IMR-90 (cell line): ENCODE measurements around the gene INTS14. TPM values are rescaled to one million over a fixed set of nuclear protein-coding genes. Genes with fewer than 3 reads are reported as not detected.
A peak's percentile ranks its signal among the peaks of the same experiment; 100 is the strongest.

ENCODE experiments used
- ATAC-seq: fragments of 200-7000 bp; cut with Tn5 transposase; 2 replicates; pipeline ENCODE4 v1.9.1; 2020; ENCODE audit warnings: low read depth, mild to moderate bottlenecking, moderate library complexity
- BruUV-seq: library from RNA; stranded (reverse); fragments of 400-500 nt; replicated peaks from 2 replicates; lab custom pipeline; 2021; lab: Mats Ljungman, UMichigan
- CTCF ChIA-PET: fragments of 300-600 bp; formaldehyde crosslinking; extraction: SDS; loops from one replicate; lab custom pipeline; 2021; ENCODE audit warnings: antibody characterized with exemption; lab: Yijun Ruan, JAX
- POLR2A ChIA-PET: fragments of 300-600 bp; sonication (Branson Sonifier 250); formaldehyde crosslinking; loops from one replicate; lab custom pipeline; 2022; ENCODE audit warnings: antibody characterized with exemption; ENCODE audit not compliant: unreplicated experiment; lab: Charles Lee
- DNase-seq: peaks from one replicate; pipeline ENCODE4 v3.0.0; 2013
- H2AFZ ChIP-seq: replicated peaks from 2 replicates; pipeline ENCODE3; 2013; ENCODE audit warnings: low read length, mild to moderate bottlenecking; ENCODE audit not compliant: poor library complexity
- H2AK5ac ChIP-seq: 2 replicates; pipeline ENCODE4 v1.6.1; 2013; ENCODE audit warnings: low read depth, low read length, inconsistent platforms
- H2AK9ac ChIP-seq: replicated peaks from 2 replicates; pipeline ENCODE3; 2013; ENCODE audit warnings: mild to moderate bottlenecking, low read depth, low read length, moderate library complexity; ENCODE audit not compliant: poor library complexity
- H2BK120ac ChIP-seq: 2 replicates; pipeline ENCODE4 v1.6.1; 2013; ENCODE audit warnings: low read depth, low read length, inconsistent platforms
- H2BK15ac ChIP-seq: 3 replicates; pipeline ENCODE4 v1.6.1; 2013; ENCODE audit warnings: low read depth, low read length, inconsistent platforms
- H2BK20ac ChIP-seq: 2 replicates; pipeline ENCODE4 v1.6.1; 2013; ENCODE audit warnings: low read depth, mild to moderate bottlenecking, inconsistent platforms, low read length, moderate library complexity
- H2BK5ac ChIP-seq: 2 replicates; pipeline ENCODE4 v1.6.1; 2013; ENCODE audit warnings: mild to moderate bottlenecking, low read depth, low read length, inconsistent platforms; ENCODE audit not compliant: poor library complexity, severe bottlenecking
- H3K14ac ChIP-seq: replicated peaks from 2 replicates; pipeline ENCODE4 v1.6.1; 2013; ENCODE audit warnings: low read depth, low read length, inconsistent platforms
- H3K18ac ChIP-seq: 2 replicates; pipeline ENCODE4 v1.6.1; 2013; ENCODE audit warnings: low read depth, low read length, control low read depth
- H3K23ac ChIP-seq: 2 replicates; pipeline ENCODE4 v1.6.1; 2013; ENCODE audit warnings: low read depth, low read length, inconsistent platforms
- H3K27ac ChIP-seq: 2 replicates; pipeline ENCODE4 v1.5.1; 2013; ENCODE audit warnings: mild to moderate bottlenecking, control low read depth, low read length; ENCODE audit not compliant: insufficient read depth
- H3K27me3 ChIP-seq: 2 replicates; pipeline ENCODE4 v1.6.1; 2013; ENCODE audit warnings: low read length; ENCODE audit not compliant: control insufficient read depth, insufficient read depth
- H3K36me3 ChIP-seq: 2 replicates; pipeline ENCODE4 v1.6.1; 2013; ENCODE audit warnings: low read length, mixed read lengths; ENCODE audit not compliant: control insufficient read depth, insufficient read depth
- H3K4ac ChIP-seq: 2 replicates; pipeline ENCODE4 v1.6.1; 2013; ENCODE audit warnings: low read depth, low read length, inconsistent platforms
- H3K4me1 ChIP-seq: 2 replicates; pipeline ENCODE4 v1.6.1; 2013; ENCODE audit warnings: low read length, mixed read lengths; ENCODE audit not compliant: control insufficient read depth, insufficient read depth
- H3K4me2 ChIP-seq: 2 replicates; pipeline ENCODE4 v1.6.1; 2013; ENCODE audit warnings: low read depth, mild to moderate bottlenecking, control low read depth, low read length, moderate library complexity
- H3K4me3 ChIP-seq: 2 replicates; pipeline ENCODE4 v1.5.1; 2013; ENCODE audit warnings: low read depth, mild to moderate bottlenecking, control low read depth, low read length, moderate library complexity; ENCODE audit not compliant: insufficient read depth
- H3K56ac ChIP-seq: 2 replicates; pipeline ENCODE4 v1.6.1; 2013; ENCODE audit warnings: low read length, inconsistent platforms; ENCODE audit not compliant: insufficient read depth; ENCODE audit errors: extremely low read depth
- H3K79me1 ChIP-seq, 2 experiments: 2 replicates each; pipeline ENCODE4 v1.6.1; 2013; ENCODE audit warnings: low read length in 2 of 2, inconsistent platforms in 1 of 2, low read depth in 1 of 2
- H3K9ac ChIP-seq: 2 replicates; pipeline ENCODE4 v1.6.1; 2013; ENCODE audit warnings: low read depth, low read length, control low read depth
- H3K9me1 ChIP-seq: 2 replicates; pipeline ENCODE4 v1.6.1; 2013; ENCODE audit warnings: low read length, inconsistent platforms; ENCODE audit not compliant: insufficient read depth
- H3K9me3 ChIP-seq: 2 replicates; pipeline ENCODE4 v1.6.1; 2013; ENCODE audit warnings: low read length; ENCODE audit not compliant: control insufficient read depth, insufficient read depth
- H4K20me1 ChIP-seq: 2 replicates; pipeline ENCODE4 v1.6.1; 2013; ENCODE audit warnings: low read length, inconsistent platforms; ENCODE audit not compliant: insufficient read depth
- H4K5ac ChIP-seq: 2 replicates; pipeline ENCODE4 v1.6.1; 2013; ENCODE audit warnings: mild to moderate bottlenecking, low read depth, low read length, control low read depth
- H4K8ac ChIP-seq, 2 experiments: 2 replicates each; pipeline ENCODE4 v1.6.1; 2013; ENCODE audit warnings: low read depth in 2 of 2, low read length in 2 of 2, control low read depth in 1 of 2, inconsistent platforms in 1 of 2
- H4K91ac ChIP-seq: 2 replicates; pipeline ENCODE4 v1.6.1; 2013; ENCODE audit warnings: low read depth, low read length, inconsistent platforms; ENCODE audit not compliant: insufficient read depth
- ELK1 ChIP-seq: fragments of 150-350 bp; IDR thresholded peaks from 2 replicates; pipeline ENCODE4 v1.6.1; 2016; ENCODE audit warnings: low read depth, mild to moderate bottlenecking, low read length, moderate library complexity, borderline replicate concordance
- MAZ ChIP-seq: IDR thresholded peaks from 2 replicates; pipeline ENCODE4 v1.6.1; 2012; ENCODE audit warnings: low read depth, mild to moderate bottlenecking, low read length, improper control_type of control experiment, moderate library complexity, borderline replicate concordance
- POLR2A ChIP-seq: IDR thresholded peaks from 2 replicates; pipeline ENCODE4 v1.6.1; 2012; ENCODE audit warnings: mild to moderate bottlenecking, low read depth, low read length
- RAD21 ChIP-seq: IDR thresholded peaks from 2 replicates; pipeline ENCODE4 v1.6.1; 2012; ENCODE audit warnings: low read length, improper control_type of control experiment
- RFX5 ChIP-seq: IDR thresholded peaks from 2 replicates; pipeline ENCODE4 v1.8.0; 2012; ENCODE audit warnings: low read depth, mild to moderate bottlenecking, low read length, moderate library complexity
- WGBS, 2 experiments: methylation state at CpG; one replicate each; pipeline versions ENCODE4 v1.1.5 to v1.1.7; 2013; ENCODE audit warnings: missing lambda C conversion rate in 2 of 2; ENCODE audit not compliant: insufficient read length in 1 of 2; ENCODE audit errors: extremely low coverage in 2 of 2; 5-methylcytosine and 5-hydroxymethylcytosine counted together
- dilution Hi-C: fragments of 300-500 bp; cut with HindIII; formaldehyde crosslinking; loops from one replicate; pipeline ENCODE4 v1.14.3; 2018; ENCODE audit warnings: low sequenced_read_pairs; ENCODE audit not compliant: unreplicated experiment
- in situ Hi-C: fragments of 300-500 bp; cut with MboI; formaldehyde crosslinking; loops from 3 replicates; pipeline ENCODE4 v1.14.3; 2019; ENCODE audit warnings: low sequenced_read_pairs, inconsistent platforms, mixed read lengths
- intact Hi-C: fragments of 100-400 bp; cut with micrococcal nuclease; formaldehyde crosslinking; loops from 2 replicates; pipeline ENCODE4 v1.10.0; 2022
- polyA plus RNA-seq, 3 experiments: library from polyadenylated mRNA; depleted of rRNA; stranded (reverse); fragments of >200 nt; gene quantifications; 2 replicates each; pipeline ENCODE4 v1.2.3, GENCODE V29; 2012; ENCODE audit warnings: low replicate concordance in 1 of 3
- total RNA-seq: library from RNA; depleted of rRNA; stranded (reverse); fragments of >200 nt; gene quantifications from 2 replicates; pipeline ENCODE4 v1.2.3, GENCODE V29; 2012

The INTS14 gene
- total and polyA plus RNA-seq, 2 of the 4 experiments (the other 2 are of a cell fraction): 22.9 to 39.5 TPM

- Histone ChIP-seq H4K8ac (peak overlapping the region in 1 of 2 experiments; percentile 61; a peak in 1 of 4 replicates), H3K4me1 (peaks cover 9% of the 10 kb centered on the region), H2AK9ac (no peak overlapping the region), H2AFZ (no peak overlapping the region), H3K14ac (peak overlapping the region; percentile 48; the same call in 1 of the 2 replicates), H3K4ac (no peak overlapping the region), H2BK5ac (no peak overlapping the region), H4K5ac (no peak overlapping the region), H3K23ac (peak overlapping the region; percentile 83; the same call in 1 of the 2 replicates), H3K27me3 (no peaks in the 10 kb centered on the region), H3K4me2 (peak overlapping the region; percentile 59; the same call in 1 of the 2 replicates), H3K79me1 (0 out of 4 replicates have a peak, but pooled peaks cover 0 to 3% of the 10 kb centered on the region in 2 experiments), H4K91ac (no peak overlapping the region), H2BK20ac (no peak overlapping the region; the same call in 1 of the 2 replicates), H3K9me3 (no peaks in the 10 kb centered on the region), H3K36me3 (no peaks in the 10 kb centered on the region), H3K9me1 (peaks cover 6% of the 10 kb centered on the region; the same call in 1 of the 2 replicates), H2BK120ac (no peak overlapping the region), H3K56ac (no peak overlapping the region), H3K27ac (no peak overlapping the region), H2AK5ac (0 out of 2 replicates have a peak overlapping the region, but pooled peaks have one; percentile 8), H3K18ac (no peak overlapping the region), H4K20me1 (no peaks in the 10 kb centered on the region), H3K4me3 (no peak overlapping the region), H3K9ac (no peak overlapping the region), H2BK15ac (no peak overlapping the region)
- ATAC-seq (peak; percentile 87), DNase-seq (peak; percentile 45)
- in situ Hi-C loops: no loop called here
- dilution Hi-C loops: no loop called here
- no peak for TF ChIP-seq RAD21
- no peak for TF ChIP-seq RFX5
- TF ChIP-seq ELK1: no peak
- TF ChIP-seq MAZ: no peak
- TF ChIP-seq POLR2A: no peak
- ChIA-PET CTCF (interaction anchor here (0.9 to 1.4 kb wide), 3 partner anchors 9 to 12 kb away, joined by 3 read pairs; no protein-coding TSS in a partner anchor), POLR2A (no interaction called here)
- WGBS, 2 experiments: no CpG with 5 or more reads among the region's 4 CpGs
- no TSS peak for BruUV-seq
- intact Hi-C loops: loop anchor here (10.0 kb wide), 1 partner anchor 652 kb away; no protein-coding TSS in a partner anchor
Observed at GRCh38 chr15:65632780-65633375, 21.9 kb upstream of the INTS14 start.
